GM23338 (cell line): ENCODE results near the gene RAP1GAP. TPM values are rescaled to one million over a fixed set of nuclear protein-coding genes. Genes with fewer than 3 reads are reported as not detected.

Experiments
- ATAC-seq: fragments of 200-7000 bp; cut with Tn5 transposase; 3 replicates; pipeline ENCODE4 v1.9.1; 2020
- DNase-seq: peaks from one replicate; pipeline ENCODE4 v3.0.0-alpha.2; 2015; ENCODE audit warnings: low spot score
- H2AFZ ChIP-seq: fragments of 200-600 bp; sonication (generic); 2 replicates; pipeline ENCODE4 v1.8.0; 2016; ENCODE audit warnings: antibody characterized with exemption, mild to moderate bottlenecking, moderate library complexity
- H3F3A ChIP-seq: fragments of 200-600 bp; sonication (generic); replicated peaks from 2 replicates; pipeline ENCODE4 v1.8.0; 2017; ENCODE audit warnings: antibody characterized with exemption, mixed run types, low read depth
- H3K27ac ChIP-seq: fragments of 200-600 bp; sonication (generic); 2 replicates; pipeline ENCODE4 v1.6.1; 2016; ENCODE audit warnings: low read depth
- H3K27me3 ChIP-seq: fragments of 200-600 bp; sonication (generic); 2 replicates; pipeline ENCODE4 v1.8.0; 2016; ENCODE audit warnings: mild to moderate bottlenecking, mixed run types, moderate library complexity; ENCODE audit not compliant: insufficient read depth
- H3K36me3 ChIP-seq: fragments of 200-600 bp; sonication (generic); 2 replicates; pipeline ENCODE4 v1.8.0; 2016; ENCODE audit warnings: mild to moderate bottlenecking; ENCODE audit not compliant: insufficient read depth
- H3K4me1 ChIP-seq: fragments of 200-600 bp; sonication (generic); 2 replicates; pipeline ENCODE4 v1.8.0; 2016; ENCODE audit warnings: mild to moderate bottlenecking, moderate library complexity; ENCODE audit not compliant: insufficient read depth
- H3K4me2 ChIP-seq: fragments of 200-600 bp; sonication (generic); 2 replicates; pipeline ENCODE4 v1.7.1; 2017; ENCODE audit warnings: mixed run types
- H3K4me3 ChIP-seq: fragments of 200-600 bp; sonication (generic); 2 replicates; pipeline ENCODE4 v1.6.1; 2016; ENCODE audit warnings: mixed run types
- H3K79me2 ChIP-seq: fragments of 200-600 bp; sonication (generic); replicated peaks from 2 replicates; pipeline ENCODE4 v1.8.0; 2017; ENCODE audit warnings: mild to moderate bottlenecking; ENCODE audit not compliant: insufficient read depth
- H3K9me2 ChIP-seq: fragments of 200-600 bp; sonication (generic); 2 replicates; pipeline ENCODE4 v1.8.0; 2017; ENCODE audit not compliant: insufficient read depth
- H4K20me1 ChIP-seq: fragments of 200-600 bp; sonication (generic); replicated peaks from 2 replicates; pipeline ENCODE4 v1.8.0; 2017; ENCODE audit warnings: mild to moderate bottlenecking; ENCODE audit not compliant: insufficient read depth
- H3K27ac Mint-ChIP-seq: 2 replicates; pipeline ENCODE4 v1.8.0; 2020; ENCODE audit warnings: inconsistent platforms, mild to moderate bottlenecking, moderate library complexity, mixed read lengths
- H3K27me3 Mint-ChIP-seq: 3 replicates; pipeline ENCODE4 v1.8.0; 2022; ENCODE audit warnings: low read depth, mild to moderate bottlenecking, moderate library complexity, mixed read lengths, inconsistent platforms; ENCODE audit not compliant: insufficient read depth, poor library complexity
- H3K36me3 Mint-ChIP-seq: 3 replicates; pipeline ENCODE4 v1.8.0; 2021; ENCODE audit warnings: low read depth, mild to moderate bottlenecking, inconsistent platforms, moderate library complexity, mixed read lengths
- H3K4me1 Mint-ChIP-seq: 3 replicates; pipeline ENCODE4 v1.8.0; 2020; ENCODE audit warnings: mild to moderate bottlenecking, inconsistent platforms, mixed read lengths
- H3K4me3 Mint-ChIP-seq: 3 replicates; pipeline ENCODE4 v1.8.0; 2021; ENCODE audit warnings: moderate library complexity, mild to moderate bottlenecking, inconsistent platforms, mixed read lengths
- H3K9me3 Mint-ChIP-seq: 3 replicates; pipeline ENCODE4 v1.8.0; 2020; ENCODE audit warnings: moderate library complexity, mild to moderate bottlenecking, inconsistent platforms, mixed read lengths
- CTCF ChIP-seq, 2 experiments: fragments of 200-600 bp in 1 of 2; sonication (generic) in 1 of 2; conservative IDR thresholded peaks; 2 replicates each; pipeline versions ENCODE4 v1.5.1 to v1.6.1; 2016 to 2017; ENCODE audit warnings: antibody characterized with exemption in 2 of 2, low read depth in 2 of 2, mild to moderate bottlenecking in 2 of 2, moderate library complexity in 1 of 2
- ETS1 ChIP-seq: IDR thresholded peaks from 2 replicates; pipeline ENCODE4 v1.6.1; 2016; ENCODE audit warnings: antibody characterized with exemption
- EZH2 ChIP-seq: fragments of 200-600 bp; sonication (generic); IDR thresholded peaks from one replicate; pipeline ENCODE4 v1.8.0; 2017; ENCODE audit warnings: antibody characterized with exemption, mild to moderate bottlenecking, low read depth; ENCODE audit not compliant: unreplicated experiment
- REST ChIP-seq: IDR thresholded peaks from one replicate; pipeline ENCODE4 v1.6.1; 2018; ENCODE audit warnings: antibody characterized with exemption; ENCODE audit not compliant: unreplicated experiment
- polyA plus RNA-seq: library from polyadenylated mRNA; unstranded; fragments of >200 nt; fragmentation: Nextera tagmentation; extraction: Ambion mirVana; gene quantifications from 2 replicates; pipeline ENCODE4 v1.2.1, GENCODE V29; 2016
- total RNA-seq: library from RNA; depleted of rRNA; stranded (reverse); fragments of >200 nt; shearing (Covaris generic); gene quantifications from 2 replicates; pipeline ENCODE4 v1.2.3, GENCODE V29; 2014

The RAP1GAP gene
- total and polyA plus RNA-seq, 2 experiments from 2014 or later, result 4.3 to 6.6 TPM

GRCh38 chr1:21594935-21595897 is 73.9 kb downstream of the RAP1GAP start:
- TF ChIP-seq EZH2 (no peak), ETS1 (no peak), CTCF (conservative IDR thresholded peaks at IDR 0.05; ENCODE audit: low read depth in 2 of 2) (peak; percentile 95 to 96)
- peak; percentile 92 for DNase-seq

GRCh38 chr1:21594501-21594900 is 74.7 kb downstream of the RAP1GAP start:
- H3K36me3 ChIP-seq, result no peaks in the 10 kb centered on the region
- H3K4me3 Mint-ChIP-seq, result no peak overlapping the region
- DNase-seq (no peak), ATAC-seq (peak; percentile 22)
- no peak overlapping the region for H3K4me3 ChIP-seq
- H3K27me3 ChIP-seq, result no peaks in the 10 kb centered on the region
- 0 out of 2 replicates have a peak, but pooled peaks cover 4% of the 10 kb centered on the region for H3F3A ChIP-seq
- no peaks in the 10 kb centered on the region for H3K9me2 ChIP-seq
- H3K9me3 Mint-ChIP-seq, result no peaks in the 10 kb centered on the region; the same call in 2 of the 3 replicates
- no peaks in the 10 kb centered on the region for H3K36me3 Mint-ChIP-seq
- peaks cover 23% of the 10 kb centered on the region for H3K27me3 Mint-ChIP-seq
- peaks cover 20% of the 10 kb centered on the region for H3K4me1 Mint-ChIP-seq
- H3K4me1 ChIP-seq, result peaks cover 11% of the 10 kb centered on the region
- no peak overlapping the region for H3K27ac Mint-ChIP-seq
- no peak overlapping the region for H2AFZ ChIP-seq
- H3K27ac ChIP-seq, result no peak overlapping the region
- H3K79me2 ChIP-seq, result no peaks in the 10 kb centered on the region
- no peak overlapping the region for H3K4me2 ChIP-seq
- TF ChIP-seq ETS1, result no peak
- peak; percentile 49 for TF ChIP-seq REST
- no peaks in the 10 kb centered on the region for H4K20me1 ChIP-seq

More at GRCh38 chr1:21594935-21595897, 73.9 kb downstream of the RAP1GAP start:
- no peak overlapping the region for H3K4me3 Mint-ChIP-seq
- no peaks in the 10 kb centered on the region for H3K79me2 ChIP-seq
- no peak overlapping the region for H3K4me2 ChIP-seq
- H3K27me3 Mint-ChIP-seq, result peaks cover 25% of the 10 kb centered on the region
- no peak overlapping the region for H3K27ac Mint-ChIP-seq
- no peaks in the 10 kb centered on the region for H3K27me3 ChIP-seq
- no peaks in the 10 kb centered on the region for H4K20me1 ChIP-seq
- H3K36me3 ChIP-seq, result no peaks in the 10 kb centered on the region
- peak; percentile 62 for ATAC-seq
- H3K9me3 Mint-ChIP-seq, result no peaks in the 10 kb centered on the region; the same call in 2 of the 3 replicates
- no peaks in the 10 kb centered on the region for H3K36me3 Mint-ChIP-seq
- H3K9me2 ChIP-seq, result no peaks in the 10 kb centered on the region
- no peak overlapping the region for H2AFZ ChIP-seq
- H3K4me3 ChIP-seq, result no peak overlapping the region
- no peak overlapping the region for H3K27ac ChIP-seq
- peaks cover 20% of the 10 kb centered on the region for H3K4me1 Mint-ChIP-seq
- peaks cover 11% of the 10 kb centered on the region for H3K4me1 ChIP-seq
- 0 out of 2 replicates have a peak, but pooled peaks cover 4% of the 10 kb centered on the region for H3F3A ChIP-seq
